Hematopoietic multipotent progenitor cell treated with erythropoietin and hydrocortisone succinate and interleukin-3 and kit ligand, for 6 days (in vitro differentiated cells): ENCODE data around the gene S100A9.

Experiments
- DNase-seq: peaks from one replicate; pipeline ENCODE4 v3.0.0-alpha.2; 2015

The S100A9 gene

GRCh38 chr1:153361480-153362109 is 3.9 kb downstream of the S100A9 start:
- no peak for DNase-seq

- no peak for DNase-seq
Measured at GRCh38 chr1:153362187-153362775, 4.6 kb downstream of the S100A9 start.

- DNase-seq: no peak
Measured at GRCh38 chr1:153363641-153364040, 6.0 kb downstream of the S100A9 start.

GRCh38 chr1:153364156-153364555 is 6.5 kb downstream of the S100A9 start:
- DNase-seq: no peak

GRCh38 chr1:153364766-153365666 is 7.4 kb downstream of the S100A9 start:
- DNase-seq: no peak

- DNase-seq: no peak
Measured at GRCh38 chr1:153365696-153366095, 8.0 kb downstream of the S100A9 start.

- DNase-seq: no peak
Measured at GRCh38 chr1:153366261-153366660, 8.6 kb downstream of the S100A9 start.

GRCh38 chr1:153367090-153367489 is 9.4 kb downstream of the S100A9 start:
- no peak for DNase-seq

GRCh38 chr1:153368495-153368894 is 10.8 kb downstream of the S100A9 start:
- DNase-seq: peak; percentile 60

- no peak for DNase-seq
Measured at GRCh38 chr1:153370146-153370545, 12.5 kb downstream of the S100A9 start.

GRCh38 chr1:153371231-153371630 is 13.6 kb downstream of the S100A9 start:
- DNase-seq: no peak

GRCh38 chr1:153372571-153372970 is 14.9 kb downstream of the S100A9 start:
- no peak for DNase-seq

- DNase-seq: no peak
Measured at GRCh38 chr1:153374071-153374470, 16.4 kb downstream of the S100A9 start.

- DNase-seq: peak; percentile 72
Measured at GRCh38 chr1:153375511-153375910, 17.9 kb downstream of the S100A9 start, which contains the start of gene S100A12. Gene S100A12, minus strand, starts transcription at chr1:153375621. Its CDS starts 1,029 bp downstream, at chr1:153374592.

GRCh38 chr1:153379591-153379990 is 21.9 kb downstream of the S100A9 start:
- DNase-seq: no peak

- DNase-seq: no peak
Measured at GRCh38 chr1:153380711-153381110, 23.1 kb downstream of the S100A9 start.

- DNase-seq: no peak
Measured at GRCh38 chr1:153384958-153385580, 27.4 kb downstream of the S100A9 start.

- DNase-seq: peak; percentile 59
Measured at GRCh38 chr1:153386500-153386901, 28.8 kb downstream of the S100A9 start.

GRCh38 chr1:153387001-153387400 is 29.3 kb downstream of the S100A9 start:
- DNase-seq: no peak

- DNase-seq: no peak
Measured at GRCh38 chr1:153387785-153388184, 30.1 kb downstream of the S100A9 start.

GRCh38 chr1:153389401-153389800 is 31.7 kb downstream of the S100A9 start:
- no peak for DNase-seq

GRCh38 chr1:153389973-153390879 is 32.6 kb downstream of the S100A9 start:
- DNase-seq: peak; percentile 46
